ENCODE results near the gene TIGAR. TPM values are rescaled to one million over a fixed set of nuclear protein-coding genes. Genes with fewer than 3 reads are reported as not detected.

TIGAR gene
- total and polyA plus RNA-seq, 3 donors from 2014 or later, result 5.1 to 14.6 (median 14.2) TPM

DNA sequence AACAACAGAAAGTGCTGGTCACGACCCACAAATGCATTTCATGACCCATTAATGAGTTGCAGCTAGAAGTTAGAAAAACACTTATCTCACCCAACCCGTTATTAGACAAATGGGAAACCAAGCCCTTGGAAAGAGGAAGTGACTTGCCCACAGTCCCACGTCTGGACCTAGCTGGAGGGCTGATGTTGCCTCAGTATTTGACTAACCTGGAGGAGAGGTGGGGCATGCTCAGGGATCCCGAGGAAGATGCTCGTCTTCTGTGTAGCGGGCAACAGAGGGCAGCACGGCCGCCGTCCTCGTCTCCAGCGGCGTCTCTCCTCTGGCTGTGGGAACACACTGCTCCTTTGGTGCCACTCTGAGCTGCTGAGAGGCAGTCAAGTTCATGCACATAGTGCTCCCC lies 34.8 kb upstream of the TIGAR start:
- H3K4me1 ChIP-seq, result peaks cover 19% of the 10 kb centered on the region
- TF ChIP-seq, protein P1, sequence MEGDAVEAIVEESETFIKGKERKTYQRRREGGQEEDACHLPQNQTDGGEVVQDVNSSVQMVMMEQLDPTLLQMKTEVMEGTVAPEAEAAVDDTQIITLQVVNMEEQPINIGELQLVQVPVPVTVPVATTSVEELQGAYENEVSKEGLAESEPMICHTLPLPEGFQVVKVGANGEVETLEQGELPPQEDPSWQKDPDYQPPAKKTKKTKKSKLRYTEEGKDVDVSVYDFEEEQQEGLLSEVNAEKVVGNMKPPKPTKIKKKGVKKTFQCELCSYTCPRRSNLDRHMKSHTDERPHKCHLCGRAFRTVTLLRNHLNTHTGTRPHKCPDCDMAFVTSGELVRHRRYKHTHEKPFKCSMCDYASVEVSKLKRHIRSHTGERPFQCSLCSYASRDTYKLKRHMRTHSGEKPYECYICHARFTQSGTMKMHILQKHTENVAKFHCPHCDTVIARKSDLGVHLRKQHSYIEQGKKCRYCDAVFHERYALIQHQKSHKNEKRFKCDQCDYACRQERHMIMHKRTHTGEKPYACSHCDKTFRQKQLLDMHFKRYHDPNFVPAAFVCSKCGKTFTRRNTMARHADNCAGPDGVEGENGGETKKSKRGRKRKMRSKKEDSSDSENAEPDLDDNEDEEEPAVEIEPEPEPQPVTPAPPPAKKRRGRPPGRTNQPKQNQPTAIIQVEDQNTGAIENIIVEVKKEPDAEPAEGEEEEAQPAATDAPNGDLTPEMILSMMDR (IDR thresholded peaks at IDR 0.05), result no peak
- TF ChIP-seq POLR2A (IDR thresholded peaks at IDR 0.05), result no peak
- no peak for DNase-seq
- H3K27me3 ChIP-seq, result no peaks in the 10 kb centered on the region
- H3K9me3 ChIP-seq, result no peaks in the 10 kb centered on the region
- H3K36me3 ChIP-seq (ENCODE audit: low read depth, missing control alignments), result no peaks in the 10 kb centered on the region
- H3K27ac ChIP-seq, result no peak overlapping the region
- WGBS, 2 donors, result 38 to 58% methylated on average over 2 to 12 of the region's 12 CpGs
- intact Hi-C loops (cut with DNase I; ENCODE audit: low total_unique reads), result no loop called here
- no peak overlapping the region for H3K4me3 ChIP-seq

DNA sequence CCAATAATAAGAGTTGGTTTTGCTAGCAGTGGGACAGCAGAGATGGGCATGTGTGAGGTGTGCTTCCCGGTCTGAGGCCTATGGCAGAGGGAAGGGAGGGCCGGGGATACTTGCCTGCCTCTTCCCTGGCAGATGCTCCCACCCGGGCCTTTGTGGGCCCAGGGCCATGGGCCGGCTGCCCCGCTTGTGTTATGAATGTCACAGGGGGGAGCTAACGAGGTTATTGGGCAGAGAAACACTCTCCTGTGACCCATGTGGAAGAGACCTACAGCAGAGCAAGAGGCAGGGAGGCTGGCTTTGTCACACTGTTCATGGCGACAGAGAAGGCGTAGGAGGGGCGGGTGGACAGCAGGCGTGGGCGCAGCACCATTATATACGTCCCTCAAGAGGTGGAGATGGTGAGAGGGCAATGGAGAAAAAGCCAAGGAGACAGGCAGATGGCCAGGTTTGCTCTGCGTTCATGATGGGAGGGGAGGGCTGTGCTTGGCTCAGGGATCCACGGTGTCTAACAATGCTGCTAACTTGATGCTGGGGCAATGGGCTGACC lies 34.2 kb upstream of the TIGAR start:
- Histone ChIP-seq H3K27ac (no peak overlapping the region), H3K27me3 (no peaks in the 10 kb centered on the region), H3K36me3 (ENCODE audit: low read depth, missing control alignments) (no peaks in the 10 kb centered on the region), H3K9me3 (no peaks in the 10 kb centered on the region), H3K4me3 (no peak overlapping the region), H3K4me1 (peaks cover 19% of the 10 kb centered on the region)
- WGBS, 2 donors, result 54 to 58% methylated on average over 14 of the region's 14 CpGs
- no peak for TF ChIP-seq POLR2A (IDR thresholded peaks at IDR 0.05)
- TF ChIP-seq, protein P1 (IDR thresholded peaks at IDR 0.05), result no peak
- DNase-seq, result no peak
- intact Hi-C loops (cut with DNase I; ENCODE audit: low total_unique reads), result no loop called here

DNA sequence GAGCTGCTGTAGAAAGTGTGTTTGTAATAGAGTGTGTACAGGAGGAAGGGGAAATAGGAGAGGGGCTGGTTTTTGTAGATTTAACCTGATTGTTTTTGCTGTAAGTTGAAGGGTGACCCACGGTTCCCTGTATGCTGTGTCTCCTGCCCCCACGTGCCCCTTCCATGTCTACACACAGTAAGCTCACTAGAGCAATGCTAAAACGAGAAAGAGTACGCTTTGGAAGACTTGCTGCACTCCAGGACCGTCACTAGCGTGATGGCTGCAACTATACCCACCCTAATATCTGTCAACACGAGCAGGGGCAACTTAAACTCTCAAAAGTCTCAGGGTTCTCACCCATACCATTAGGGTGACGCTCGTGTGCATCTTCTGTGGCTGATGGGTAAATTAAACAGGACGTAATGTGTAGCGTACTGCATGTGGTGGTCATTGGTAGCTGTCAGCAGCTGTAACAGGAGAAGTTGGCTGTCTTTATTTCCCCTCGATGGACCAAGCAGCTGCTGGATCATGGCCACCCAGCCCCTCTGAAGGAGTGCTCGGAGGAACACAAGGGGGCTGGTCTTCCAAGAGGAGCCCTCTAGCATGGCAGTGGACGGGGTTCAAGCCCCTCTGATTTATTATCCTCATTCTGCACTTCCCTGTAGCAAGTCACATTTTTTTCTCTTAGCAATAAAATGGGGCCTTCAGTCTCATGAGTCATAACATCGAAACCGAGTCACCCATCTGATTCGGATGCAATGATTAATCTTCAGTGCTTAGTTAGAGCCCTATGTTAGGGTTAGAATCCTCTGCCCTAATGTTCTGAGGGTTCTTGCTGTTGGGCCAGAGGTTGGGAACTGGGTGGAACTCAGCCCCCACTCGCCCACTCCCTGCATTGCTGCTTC lies 33.4 kb upstream of the TIGAR start:
- intact Hi-C loops (cut with DNase I; ENCODE audit: low total_unique reads), result no loop called here
- no peaks in the 10 kb centered on the region for H3K36me3 ChIP-seq (ENCODE audit: low read depth, missing control alignments)
- WGBS, 2 donors, result 64 to 69% methylated on average over 18 of the region's 18 CpGs
- H3K27ac ChIP-seq, result no peak overlapping the region
- peaks cover 19% of the 10 kb centered on the region for H3K4me1 ChIP-seq
- H3K9me3 ChIP-seq, result no peaks in the 10 kb centered on the region
- no peak overlapping the region for H3K4me3 ChIP-seq
- no peaks in the 10 kb centered on the region for H3K27me3 ChIP-seq
- DNase-seq, result no peak
- TF ChIP-seq, protein P1 (IDR thresholded peaks at IDR 0.05), result no peak
- no peak for TF ChIP-seq POLR2A (IDR thresholded peaks at IDR 0.05)

DNA sequence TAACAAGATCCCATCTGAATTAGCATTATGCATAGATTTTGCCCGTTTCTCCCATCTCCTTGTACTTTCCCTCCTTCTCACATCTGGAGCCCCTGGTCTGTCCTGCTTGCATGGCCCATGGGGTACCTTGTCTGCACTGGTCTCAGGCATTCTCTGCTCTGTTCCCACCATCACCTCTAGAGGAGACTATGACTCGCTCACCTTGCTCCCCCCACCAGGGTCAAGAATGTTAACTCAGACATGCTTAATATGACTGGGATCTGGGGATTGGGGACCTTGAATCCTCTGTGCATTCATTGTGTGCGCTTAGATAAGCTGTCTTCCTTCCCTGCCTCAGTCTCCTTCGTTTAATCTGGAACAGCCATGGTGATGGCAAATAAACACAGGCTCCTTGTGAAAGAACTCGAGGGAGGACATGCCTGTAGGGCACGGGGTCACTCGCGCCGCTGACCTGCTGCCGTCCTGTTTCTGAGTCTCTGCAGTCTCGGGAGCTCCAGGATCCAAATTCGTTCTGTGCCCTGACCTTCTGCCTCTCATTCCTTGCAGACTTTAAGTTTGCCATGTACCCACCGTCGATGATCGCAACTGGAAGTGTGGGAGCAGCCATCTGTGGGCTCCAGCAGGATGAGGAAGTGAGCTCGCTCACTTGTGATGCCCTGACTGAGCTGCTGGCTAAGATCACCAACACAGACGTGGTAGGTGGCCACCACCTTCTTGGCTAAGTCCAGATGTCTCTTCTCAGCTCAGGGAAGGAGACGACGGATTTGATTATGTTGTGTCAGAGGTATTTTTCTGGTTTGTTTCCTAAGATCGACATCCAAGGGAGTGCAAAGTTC lies 32.5 kb upstream of the TIGAR start:
- TF ChIP-seq POLR2A (IDR thresholded peaks at IDR 0.05), result no peak
- TF ChIP-seq, protein P1 (IDR thresholded peaks at IDR 0.05), result no peak
- intact Hi-C loops (cut with DNase I; ENCODE audit: low total_unique reads), result no loop called here
- H3K36me3 ChIP-seq (ENCODE audit: low read depth, missing control alignments), result no peaks in the 10 kb centered on the region
- WGBS, 2 donors, result 64 to 70% methylated on average over 20 of the region's 20 CpGs
- H3K27me3 ChIP-seq, result no peaks in the 10 kb centered on the region
- no peaks in the 10 kb centered on the region for H3K9me3 ChIP-seq
- no peak overlapping the region for H3K4me3 ChIP-seq
- no peak for DNase-seq
- peak overlapping the region in 1 of 2 donors; percentile 31 for H3K27ac ChIP-seq
- H3K4me1 ChIP-seq, result peaks cover 19% of the 10 kb centered on the region
